ENCODE measurements around the gene BYSL.

- TF ChIP-seq POLR2A (IDR thresholded peaks at IDR 0.05; ENCODE audit: low read depth, low read length): no peak
- no peak for TF ChIP-seq POLR2AphosphoS2 (IDR thresholded peaks at IDR 0.05; ENCODE audit: low read depth, low read length)
- no peak for TF ChIP-seq IKZF1 (conservative IDR thresholded peaks at IDR 0.05)
- TF ChIP-seq RELA (IDR thresholded peaks at IDR 0.05; ENCODE audit: borderline replicate concordance, partially characterized antibody): no peak
- TF ChIP-seq CBFB (IDR thresholded peaks at IDR 0.05; ENCODE audit: low read depth): no peak
- no peak for TF ChIP-seq CTCF (IDR thresholded peaks at IDR 0.05 in 2 of 3, conservative IDR thresholded peaks at IDR 0.05 in 1 of 3; ENCODE audit: control insufficient read depth in 2 of 3, extremely low read depth in 1 of 3, insufficient read depth in 1 of 3, low read depth in 3 of 3, low read length in 3 of 3)
- TF ChIP-seq TCF3 (IDR thresholded peaks at IDR 0.05; ENCODE audit: borderline replicate concordance, insufficient read depth, low read depth, low read length): no peak
- TF ChIP-seq SUZ12 (IDR thresholded peaks at IDR 0.05; ENCODE audit: unreplicated experiment): no peak
- no peak for TF ChIP-seq CEBPZ (IDR thresholded peaks at IDR 0.05; ENCODE audit: low read depth, low read length)
- TF ChIP-seq EED (IDR thresholded peaks at IDR 0.05; ENCODE audit: low read depth): no peak
- no peak for TF ChIP-seq EP300 (IDR thresholded peaks at IDR 0.05; ENCODE audit: borderline replicate concordance in 1 of 2, control insufficient read depth in 1 of 2, low read depth in 2 of 2, low read length in 2 of 2)
- no peak for TF ChIP-seq FOXK2 (IDR thresholded peaks at IDR 0.05)
- TF ChIP-seq BRCA1 (IDR thresholded peaks at IDR 0.05; ENCODE audit: low read depth, low read length): no peak
- TF ChIP-seq SMC3 (IDR thresholded peaks at IDR 0.05; ENCODE audit: borderline replicate concordance, low read length): no peak
Measured at GRCh38 chr6:41871691-41872090, 49.6 kb upstream of the BYSL start.

Measured in GM12878 (cell line).